OCI-LY1 (cell line): ENCODE results near the gene C12orf56.

ENCODE experiments used
- EZH2 ChIP-seq: fragments of 200-600 bp; sonication (generic), shearing (Covaris generic); IDR thresholded peaks from 2 replicates; pipeline ENCODE4 v1.8.0; 2017; ENCODE audit warnings: borderline replicate concordance, mixed run types, mild to moderate bottlenecking, antibody characterized with exemption, low read length, moderate library complexity, mixed read lengths
- TF ChIP-seq, protein P1 (sequence below): fragments of 200-600 bp; sonication (generic), shearing (Covaris generic); IDR thresholded peaks from 2 replicates; pipeline ENCODE4 v1.5.1; 2017; ENCODE audit warnings: mild to moderate bottlenecking, antibody characterized with exemption, low read length, moderate library complexity, mixed read lengths

DNA sequence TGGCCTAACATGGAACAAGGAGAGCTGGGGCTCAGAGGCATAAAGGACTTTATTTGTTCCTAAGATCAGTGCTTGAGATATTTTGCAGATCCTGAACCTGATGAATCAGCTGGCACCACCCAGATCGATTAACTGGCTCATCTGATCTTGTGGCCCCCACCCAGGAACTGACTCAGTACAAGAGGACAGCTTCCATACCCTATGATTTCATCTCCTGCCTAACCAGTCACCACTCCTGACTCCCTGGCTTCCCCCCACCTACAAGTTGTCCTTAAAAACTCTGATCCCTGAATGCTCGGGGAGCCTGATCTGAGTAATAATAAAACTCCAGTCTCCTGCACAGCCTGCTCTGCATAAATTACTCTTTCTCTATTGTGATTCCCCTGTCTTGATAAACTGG lies 5.1 kb downstream of the C12orf56 start:
- TF ChIP-seq, protein P1, sequence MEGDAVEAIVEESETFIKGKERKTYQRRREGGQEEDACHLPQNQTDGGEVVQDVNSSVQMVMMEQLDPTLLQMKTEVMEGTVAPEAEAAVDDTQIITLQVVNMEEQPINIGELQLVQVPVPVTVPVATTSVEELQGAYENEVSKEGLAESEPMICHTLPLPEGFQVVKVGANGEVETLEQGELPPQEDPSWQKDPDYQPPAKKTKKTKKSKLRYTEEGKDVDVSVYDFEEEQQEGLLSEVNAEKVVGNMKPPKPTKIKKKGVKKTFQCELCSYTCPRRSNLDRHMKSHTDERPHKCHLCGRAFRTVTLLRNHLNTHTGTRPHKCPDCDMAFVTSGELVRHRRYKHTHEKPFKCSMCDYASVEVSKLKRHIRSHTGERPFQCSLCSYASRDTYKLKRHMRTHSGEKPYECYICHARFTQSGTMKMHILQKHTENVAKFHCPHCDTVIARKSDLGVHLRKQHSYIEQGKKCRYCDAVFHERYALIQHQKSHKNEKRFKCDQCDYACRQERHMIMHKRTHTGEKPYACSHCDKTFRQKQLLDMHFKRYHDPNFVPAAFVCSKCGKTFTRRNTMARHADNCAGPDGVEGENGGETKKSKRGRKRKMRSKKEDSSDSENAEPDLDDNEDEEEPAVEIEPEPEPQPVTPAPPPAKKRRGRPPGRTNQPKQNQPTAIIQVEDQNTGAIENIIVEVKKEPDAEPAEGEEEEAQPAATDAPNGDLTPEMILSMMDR, result no peak
- no peak for TF ChIP-seq EZH2
